HG03139 (cell line): ENCODE results near the gene MAPKAP1.

Source experiments
- ATAC-seq: cut with Tn5 transposase; IDR thresholded peaks from one replicate; pipeline ENCODE4 v1.9.1; 2021; ENCODE audit not compliant: unreplicated experiment

The MAPKAP1 gene

DNA sequence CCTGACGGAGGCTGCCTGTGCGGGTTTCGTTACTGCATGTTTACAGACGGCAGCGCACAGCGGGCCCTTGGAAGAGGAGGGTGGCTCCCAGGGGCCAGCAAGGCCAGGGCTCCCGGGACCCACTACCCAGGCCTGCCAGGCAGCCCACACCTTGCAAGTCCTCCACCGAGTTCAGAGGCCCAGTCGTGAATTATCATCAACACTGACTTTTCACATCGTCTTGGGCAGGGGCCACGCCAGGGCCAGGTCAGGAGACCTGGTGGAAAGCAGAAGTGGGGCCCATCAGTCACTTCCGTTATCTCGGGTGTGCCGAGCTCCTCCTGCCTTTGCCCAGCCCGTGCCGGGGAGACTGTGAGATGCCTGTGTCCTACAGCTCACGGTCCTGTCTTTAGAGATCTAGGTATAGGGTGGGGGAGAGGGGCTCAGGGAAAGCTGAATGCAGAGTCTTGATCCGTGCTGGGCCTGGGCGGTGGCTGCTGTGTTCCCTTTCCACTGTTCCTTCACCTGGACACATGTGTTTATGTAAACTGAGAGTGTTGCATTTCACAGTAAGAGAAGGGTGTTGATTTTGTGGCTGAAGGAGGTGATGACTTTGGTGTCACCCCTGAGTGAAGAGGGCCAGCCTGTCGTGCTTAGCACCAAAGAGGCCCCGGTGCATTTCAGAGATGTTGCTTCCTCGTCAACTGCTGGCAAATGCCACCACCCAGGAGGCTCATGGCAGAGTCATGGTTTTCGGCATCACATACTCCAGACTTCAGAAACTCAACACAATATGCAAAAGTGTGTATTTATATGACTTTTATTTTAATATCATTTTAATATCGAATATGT is 270.2 kb downstream of the MAPKAP1 start:
- no peak for ATAC-seq

- no peak for ATAC-seq
Measured at GRCh38 chr9:125435776-125436612, 271.0 kb downstream of the MAPKAP1 start.

DNA sequence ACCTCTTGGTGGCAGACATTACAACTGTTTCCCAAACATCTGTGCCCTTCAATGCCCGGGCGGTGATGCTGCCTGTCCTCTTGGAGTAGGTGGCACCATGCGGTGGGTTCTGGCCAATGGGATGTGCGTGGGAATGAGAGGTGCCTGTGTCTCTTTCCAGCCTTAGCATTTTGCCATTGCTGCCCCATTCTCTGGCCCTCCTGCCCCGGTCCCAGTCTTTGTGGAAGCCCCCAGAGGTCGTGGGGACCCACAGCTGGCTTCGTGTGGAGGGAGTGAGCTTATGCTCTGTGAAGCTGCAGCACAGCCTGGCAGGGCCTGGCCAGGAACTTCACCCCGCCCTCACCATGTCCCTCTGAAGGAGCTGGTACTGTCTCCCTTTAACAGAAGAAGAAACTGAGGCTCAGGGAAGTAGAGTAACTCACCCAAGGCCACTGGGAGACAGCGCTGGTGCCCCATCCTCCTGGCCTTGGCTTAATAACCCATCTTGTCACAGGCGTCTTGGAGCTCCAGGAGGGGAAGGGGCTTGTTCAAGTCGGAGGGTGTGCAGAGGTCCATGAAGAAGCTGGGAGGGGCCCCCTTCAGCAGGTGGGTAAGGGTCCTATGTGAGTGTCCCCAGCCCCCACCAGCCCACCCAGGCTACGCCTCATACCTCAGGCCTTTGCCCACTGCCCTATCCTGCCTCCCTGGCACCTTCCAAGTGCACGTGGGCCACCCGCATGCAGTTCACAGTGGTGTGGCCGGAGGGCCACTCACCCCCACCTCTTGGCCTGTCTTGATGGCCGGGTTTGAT is 271.8 kb downstream of the MAPKAP1 start:
- no peak for ATAC-seq

DNA sequence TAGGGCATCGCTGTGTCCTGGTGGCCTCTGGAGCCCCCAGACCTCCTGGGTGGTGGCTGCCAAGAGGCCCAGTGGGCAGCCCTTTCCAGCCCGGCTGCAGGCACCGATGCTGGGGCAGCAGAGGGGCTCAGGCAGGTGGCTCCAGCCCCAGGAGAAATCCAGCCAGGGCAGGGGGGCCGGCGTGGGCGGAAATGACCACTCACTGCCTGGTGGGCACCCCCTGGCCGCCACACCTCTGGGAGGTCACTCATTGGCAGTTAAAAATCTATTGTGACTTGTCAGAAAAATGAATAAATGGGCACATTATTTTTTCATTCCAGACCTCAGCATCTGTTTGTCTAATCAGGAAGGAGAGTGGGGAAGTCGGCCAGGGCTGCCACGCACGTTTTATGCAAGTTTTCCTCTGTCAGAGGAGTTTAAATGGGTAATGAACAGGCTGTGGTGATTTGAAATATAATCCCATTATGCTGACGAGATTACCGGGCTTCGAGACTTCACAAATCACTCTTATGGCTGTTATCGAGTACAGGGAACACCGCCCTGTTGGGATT is 273.5 kb downstream of the MAPKAP1 start:
- ATAC-seq = no peak

GRCh38 chr9:125432715-125433385 is 274.2 kb downstream of the MAPKAP1 start:
- ATAC-seq = no peak

DNA sequence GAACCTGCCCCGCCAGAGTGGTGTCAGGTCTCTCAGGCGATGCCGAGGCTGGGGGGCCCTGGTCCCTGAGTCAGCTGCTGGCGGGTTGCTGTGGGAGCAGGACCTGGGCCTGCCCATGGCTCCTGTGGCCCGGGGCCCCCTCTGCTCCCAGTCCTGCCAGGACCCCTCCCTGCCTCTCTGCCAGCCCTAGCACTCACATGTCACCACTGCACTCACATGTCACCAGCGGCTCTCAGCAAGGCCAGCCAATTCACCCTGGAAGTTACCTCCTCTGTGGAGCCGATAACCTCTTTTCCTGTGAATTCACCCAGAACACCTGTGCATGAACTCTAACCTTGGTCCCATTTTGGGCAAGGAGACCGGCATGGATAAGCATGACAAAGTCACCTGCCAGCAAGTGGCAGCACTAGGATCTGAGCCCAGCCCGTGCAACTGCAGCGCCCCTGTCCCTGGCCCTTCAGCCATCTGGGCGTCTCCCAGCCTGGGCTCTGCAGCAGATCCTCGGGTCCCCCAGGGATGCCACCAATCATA is 275.2 kb downstream of the MAPKAP1 start:
- ATAC-seq = no peak

- ATAC-seq = no peak
Measured at GRCh38 chr9:125431012-125431305, 276.0 kb downstream of the MAPKAP1 start.

DNA sequence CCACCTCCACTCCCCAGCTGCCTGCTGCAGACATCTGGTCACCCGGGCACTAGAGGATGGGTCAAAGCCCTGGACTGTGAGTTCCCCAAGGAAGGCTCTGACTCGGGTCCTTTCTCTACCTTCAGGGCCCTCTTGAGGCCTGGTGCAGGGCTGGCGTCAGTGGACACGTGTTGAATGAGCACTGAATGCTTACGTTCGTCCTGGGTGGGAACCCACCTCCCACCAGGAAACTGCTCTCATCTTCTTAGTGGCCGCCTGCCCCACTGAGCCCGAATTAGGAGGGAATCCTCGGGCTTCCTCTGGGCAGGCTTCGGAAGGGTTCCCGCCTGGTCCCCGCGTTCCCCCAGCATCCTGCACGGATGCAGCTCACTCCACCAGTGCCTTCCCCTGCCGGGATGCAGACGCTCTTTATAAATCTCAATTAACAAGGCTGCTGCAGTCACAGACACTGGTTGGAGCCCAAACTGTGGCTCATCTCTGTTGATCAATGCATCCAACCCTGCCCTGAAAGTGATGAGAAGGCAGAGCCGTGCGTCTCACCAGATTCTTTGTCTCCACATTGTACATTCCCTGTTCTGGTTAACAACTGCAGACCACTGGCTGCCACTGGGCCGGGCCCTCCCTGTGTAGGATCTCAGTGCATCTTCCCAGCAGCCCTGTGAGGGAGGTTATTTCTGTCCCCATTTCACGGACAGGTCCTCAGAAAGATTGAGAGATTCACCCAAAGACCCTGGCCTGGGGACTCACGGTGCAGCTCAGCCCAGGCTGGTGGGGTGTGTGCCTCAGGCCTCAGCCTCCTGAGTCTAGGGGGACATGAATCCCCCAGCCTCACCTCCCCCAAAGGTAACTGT is 276.6 kb downstream of the MAPKAP1 start:
- ATAC-seq = no peak

- ATAC-seq = no peak
Measured at GRCh38 chr9:125429476-125430160, 277.4 kb downstream of the MAPKAP1 start.

DNA sequence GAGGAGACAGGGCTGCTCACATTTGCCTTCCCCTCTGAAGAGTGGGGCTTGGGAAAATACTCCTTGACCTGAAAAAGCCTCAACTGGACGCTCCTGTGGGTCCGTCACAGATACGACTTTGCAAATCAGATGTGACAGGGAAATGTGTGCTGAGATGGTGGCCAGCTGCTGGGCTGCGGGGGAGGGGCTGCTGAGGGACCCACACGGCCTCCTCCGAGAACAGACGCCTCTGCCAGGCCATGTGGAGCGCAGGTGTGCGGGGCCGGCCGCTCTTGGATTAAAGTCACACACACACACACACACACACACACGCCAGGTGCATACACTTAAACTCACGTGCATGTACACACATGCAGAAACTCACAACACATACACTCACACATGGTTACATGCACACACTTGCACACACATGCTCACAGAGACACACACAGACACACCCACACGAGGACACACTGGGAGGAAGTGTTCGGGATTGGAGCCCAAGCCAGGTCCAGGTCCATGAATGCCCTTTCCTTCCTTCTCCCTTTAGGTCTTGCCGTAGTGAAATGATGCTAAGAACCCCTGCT is 278.0 kb downstream of the MAPKAP1 start:
- no peak for ATAC-seq

DNA sequence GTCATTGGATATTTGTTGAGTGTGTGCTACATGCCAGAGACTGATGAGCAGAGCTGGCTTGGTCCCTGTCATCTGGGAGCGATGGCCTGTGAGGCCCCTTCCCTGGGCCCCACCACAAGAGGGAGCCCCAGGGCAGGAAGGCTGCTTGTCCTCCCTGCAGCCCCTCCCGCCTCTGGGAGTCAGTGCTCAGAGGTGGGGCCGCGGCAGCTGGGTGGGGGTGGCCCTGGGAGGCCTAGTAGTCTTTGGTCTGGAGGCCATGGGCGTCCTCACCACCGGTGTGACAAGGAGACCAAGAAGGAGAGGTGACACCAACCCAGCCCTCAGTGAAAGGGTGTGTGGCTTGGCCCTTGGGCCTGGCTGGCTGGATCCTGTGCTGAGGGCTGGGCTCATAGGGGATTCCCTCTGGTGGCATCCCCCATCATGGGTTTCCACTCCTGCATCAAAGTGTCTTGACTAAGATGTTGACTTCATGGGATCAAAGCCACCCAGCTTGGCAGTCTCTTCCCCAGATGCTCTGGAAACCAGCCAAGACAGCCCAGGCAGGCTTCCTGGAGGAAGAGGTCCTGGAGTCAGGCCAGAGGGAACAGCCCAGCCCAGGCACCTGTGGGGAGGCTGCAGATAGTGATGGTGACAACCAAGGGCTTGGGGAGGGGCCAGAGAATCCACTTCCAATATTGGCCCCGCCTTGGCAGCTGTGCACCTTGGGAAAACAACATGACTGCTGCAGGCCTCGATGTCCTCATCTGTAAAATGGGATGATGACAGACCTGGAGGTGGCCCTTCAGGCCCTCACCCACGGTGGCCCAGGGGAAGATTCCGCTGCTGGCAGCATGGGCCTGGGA is 278.7 kb downstream of the MAPKAP1 start:
- ATAC-seq = no peak

GRCh38 chr9:125427556-125427955 is 279.5 kb downstream of the MAPKAP1 start:
- no peak for ATAC-seq

DNA sequence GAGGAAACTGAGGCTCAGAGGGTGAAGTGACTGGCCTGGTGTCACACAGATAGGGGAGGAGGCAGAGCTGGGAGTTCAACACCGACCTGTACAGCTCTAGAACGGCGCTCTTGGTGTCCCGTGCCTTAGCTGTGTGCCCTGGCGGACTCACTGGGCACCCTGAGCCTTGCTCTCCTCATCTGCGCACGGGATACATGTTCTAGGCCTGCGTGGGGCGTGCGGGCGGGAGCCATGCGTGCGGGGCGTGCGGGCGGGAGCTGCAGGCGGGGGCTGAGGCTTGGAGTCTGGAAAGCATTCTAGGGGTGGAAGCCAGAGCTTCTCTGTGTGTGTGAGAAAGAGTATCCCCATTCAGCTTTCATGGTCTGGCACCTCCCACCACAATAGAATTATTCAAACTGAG is 280.1 kb downstream of the MAPKAP1 start:
- ATAC-seq = no peak

GRCh38 chr9:125425901-125426515 is 281.0 kb downstream of the MAPKAP1 start:
- no peak for ATAC-seq

DNA sequence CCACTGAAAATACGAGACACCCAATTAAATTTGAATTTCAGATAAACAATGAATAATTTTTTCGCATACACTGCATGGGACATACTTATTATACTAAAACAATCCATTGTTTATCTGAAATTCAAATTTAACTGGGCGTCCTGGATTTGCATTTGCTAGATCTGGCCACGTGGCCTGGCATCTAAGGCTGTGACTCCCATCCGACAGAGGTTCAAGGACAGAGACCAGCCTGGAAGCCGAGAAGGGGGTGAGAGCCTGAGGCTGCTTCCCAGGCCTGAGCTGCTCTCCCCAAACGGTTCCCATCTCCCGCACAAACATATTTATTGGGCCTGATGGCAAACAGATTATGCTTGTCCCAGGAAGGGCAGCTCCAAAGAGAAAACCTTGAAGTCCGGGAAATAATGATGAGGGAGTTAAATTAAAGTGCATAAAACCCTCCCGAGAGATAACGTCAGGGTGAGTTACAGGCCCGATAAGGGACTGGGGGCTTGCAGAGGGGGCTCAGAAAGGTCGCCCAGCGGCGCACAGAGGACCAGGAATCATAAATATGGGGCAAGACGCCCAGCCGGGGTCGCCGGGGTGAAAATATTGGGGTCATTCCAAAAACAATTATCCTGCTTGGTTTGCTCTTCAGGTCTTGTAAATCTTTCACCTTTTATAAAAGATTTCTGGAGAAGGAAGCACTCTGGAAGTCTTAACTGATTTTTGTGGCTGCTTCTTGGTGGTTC is 281.7 kb downstream of the MAPKAP1 start:
- no peak for ATAC-seq

DNA sequence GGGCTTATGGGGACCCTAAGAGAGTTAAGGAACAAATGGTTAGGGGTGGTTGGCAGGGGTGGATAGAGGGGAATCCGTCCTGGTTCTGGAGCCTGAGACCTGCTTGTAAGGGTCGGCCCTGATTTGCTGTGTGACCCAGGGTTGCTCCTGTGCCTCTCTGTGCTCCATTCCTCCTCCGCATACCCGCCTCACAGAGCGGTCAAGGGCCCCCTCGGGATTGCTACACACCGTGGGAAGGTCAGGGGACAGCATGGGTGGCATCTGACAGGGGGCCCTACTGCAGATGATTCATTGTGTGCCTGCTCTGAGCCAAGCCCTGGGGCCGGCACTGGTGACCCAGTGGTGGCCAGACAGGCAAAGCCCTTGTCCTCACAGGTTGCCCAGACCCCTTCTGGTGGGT is 283.0 kb downstream of the MAPKAP1 start:
- no peak for ATAC-seq

DNA sequence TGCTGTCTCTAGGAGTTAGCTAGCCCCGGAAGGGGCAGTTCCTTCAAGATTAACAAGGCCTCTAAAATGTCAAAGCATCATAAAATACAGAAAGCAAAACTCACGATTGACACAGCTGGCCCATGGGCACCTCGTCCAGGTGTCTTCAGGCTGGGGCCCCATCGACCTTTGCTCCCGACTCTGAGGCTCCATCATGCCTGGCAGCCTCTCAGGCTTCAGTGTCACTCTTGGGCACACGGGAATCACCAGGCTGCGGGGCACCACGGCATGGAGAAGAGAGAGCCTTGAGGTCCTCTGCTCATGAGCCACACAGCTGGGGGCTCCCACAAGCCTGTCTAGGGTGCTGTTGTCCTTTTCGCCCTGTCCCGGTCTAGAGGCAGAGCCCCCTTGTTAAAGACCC is 284.2 kb downstream of the MAPKAP1 start:
- ATAC-seq = no peak
